ENCODE data around the gene TMEM238. TPM values are rescaled to one million over a fixed set of nuclear protein-coding genes. Genes with fewer than 3 reads are reported as not detected.

The TMEM238 gene
- total and polyA plus RNA-seq, 9 of the 15 experiments (the other 6 are each of a cell fraction or from before 2014, with no cell fraction given): 0.18 to 5.1 (median 1.3) TPM; not detected in 4

DNA sequence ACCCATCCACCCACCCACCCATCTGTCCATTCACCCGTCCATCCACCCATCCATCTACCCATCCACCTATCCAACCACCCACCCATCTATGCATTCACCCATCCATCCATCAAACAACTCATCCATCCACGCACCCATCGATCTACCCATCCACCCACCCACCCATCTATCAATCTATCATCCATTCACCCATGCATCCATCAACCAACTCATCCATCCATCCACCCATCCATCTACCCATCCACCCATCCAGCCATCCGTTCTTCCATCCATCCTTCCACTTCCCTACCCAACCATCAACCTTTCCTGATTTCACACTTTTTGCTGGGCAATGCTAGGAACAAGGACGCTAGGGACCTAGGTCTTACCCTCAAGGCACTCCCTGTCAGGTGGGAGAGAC lies 2.1 kb downstream of the TMEM238 start:
- H2AFZ ChIP-seq (ENCODE audit: low read depth, low read length): no peak overlapping the region
- no peak overlapping the region for H3K27ac ChIP-seq (ENCODE audit: extremely low read depth, low read depth, low read length)
- no peak for DNase-seq (ENCODE audit: extremely low read depth in 1 of 4, low spot score in 3 of 4)
- intact Hi-C loops (cut with micrococcal nuclease) (no loop called here), in situ Hi-C loops (cut with MboI) (no loop called here)
- peaks cover 10% of the 10 kb centered on the region for H4K20me1 ChIP-seq (replicated peaks; ENCODE audit: control insufficient read depth, insufficient read depth, low read length)
- no peak overlapping the region for H3K9ac ChIP-seq (ENCODE audit: insufficient read depth in 1 of 2, low read depth in 2 of 2, low read length in 2 of 2)
- no peak for ATAC-seq
- TF ChIP-seq EHMT2 (IDR thresholded peaks at IDR 0.05) (peak; percentile 64; the same call in 1 of the 2 replicates), HDAC1 (IDR thresholded peaks at IDR 0.05) (peak in 1 of 2 experiments; percentile 10; a peak in 1 of 4 replicates), MXI1 (IDR thresholded peaks at IDR 0.05; ENCODE audit: low read depth, low read length) (no peak), CAMTA2 (CRISPR knock-in tag; conservative IDR thresholded peaks at IDR 0.05) (no peak)
- H3K9me1 ChIP-seq (ENCODE audit: control insufficient read depth, insufficient read depth, low read length): no peaks in the 10 kb centered on the region
- H3K4me3 ChIP-seq: no peak overlapping the region
- 89% methylated on average over 4 of the region's 5 CpGs for WGBS (ENCODE audit: insufficient coverage, low coverage, missing lambda C conversion rate)
- H3K27me3 ChIP-seq (ENCODE audit: control insufficient read depth in 2 of 2, insufficient read depth in 2 of 2, low read length in 2 of 2): no peaks in the 10 kb centered on the region
- CTCF ChIA-PET (ENCODE audit: low intra/inter-chr PET ratio): no interaction called here
- H3K79me2 ChIP-seq (ENCODE audit: control insufficient read depth, insufficient read depth, low read length): peaks cover 44% of the 10 kb centered on the region
- peak overlapping the region; percentile 16; the same call in 1 of the 2 replicates for H3K4me2 ChIP-seq (ENCODE audit: insufficient read depth, low read length)
- POLR2A ChIA-PET: interaction anchor here (12.9 kb wide), 1 partner anchor 23 kb away, joined by 195 read pairs; the partner anchor contains the start of gene UBE2S
- FAIRE-seq: no peak
- no peaks in the 10 kb centered on the region; the same call in 1 of the 2 replicates for H3K9me3 ChIP-seq (replicated peaks; ENCODE audit: control insufficient read depth, insufficient read depth, low read depth, low read length)
- H3K4me1 ChIP-seq (replicated peaks in 1 of 2; ENCODE audit: control insufficient read depth in 2 of 2, insufficient read depth in 2 of 2, low read length in 2 of 2): peaks cover 18 to 45% of the 10 kb centered on the region in 2 experiments
- no TSS peak for BruUV-seq (replicated peaks)
- H3K36me3 ChIP-seq (ENCODE audit: control insufficient read depth, insufficient read depth, low read length): peaks cover 11% of the 10 kb centered on the region

DNA sequence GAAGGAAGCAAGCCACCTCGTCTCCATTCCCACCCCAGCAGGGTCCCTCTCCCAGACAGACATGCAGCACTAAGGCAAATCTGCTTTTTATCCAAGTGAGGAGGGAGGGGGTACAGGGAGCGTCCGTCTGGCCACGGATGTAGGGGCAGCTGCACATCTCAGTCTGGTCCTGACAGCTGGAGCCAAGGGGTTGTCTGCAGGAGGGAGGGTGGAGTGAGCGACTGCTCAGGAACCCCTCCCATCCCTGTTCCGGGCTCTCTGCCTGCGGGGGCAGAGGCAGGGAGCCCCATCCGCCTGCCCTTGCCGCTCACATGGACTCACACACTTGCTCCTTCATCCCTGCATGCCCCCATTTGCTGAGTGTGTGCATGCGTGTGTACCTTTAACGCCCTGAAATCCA lies 4.9 kb downstream of the TMEM238 start:
- Histone ChIP-seq H3K79me2 (ENCODE audit: control insufficient read depth, insufficient read depth, low read length) (peaks cover 20% of the 10 kb centered on the region), H3K36me3 (ENCODE audit: control insufficient read depth, insufficient read depth, low read length) (no peaks in the 10 kb centered on the region), H3K9me1 (ENCODE audit: control insufficient read depth, insufficient read depth, low read length) (no peaks in the 10 kb centered on the region), H3K27ac (ENCODE audit: extremely low read depth, low read depth, low read length) (no peak overlapping the region), H3K4me2 (ENCODE audit: insufficient read depth, low read length) (no peak overlapping the region), H3K27me3 (ENCODE audit: control insufficient read depth in 2 of 2, insufficient read depth in 2 of 2, low read length in 2 of 2) (no peaks in the 10 kb centered on the region), H2AFZ (ENCODE audit: low read depth, low read length) (no peak overlapping the region), H4K20me1 (replicated peaks; ENCODE audit: control insufficient read depth, insufficient read depth, low read length) (no peaks in the 10 kb centered on the region), H3K9me3 (replicated peaks; ENCODE audit: control insufficient read depth, insufficient read depth, low read depth, low read length) (no peaks in the 10 kb centered on the region; the same call in 1 of the 2 replicates), H3K4me1 (replicated peaks in 1 of 2; ENCODE audit: control insufficient read depth in 2 of 2, insufficient read depth in 2 of 2, low read length in 2 of 2) (peaks cover 21 to 52% of the 10 kb centered on the region in 2 experiments), H3K4me3 (no peak overlapping the region), H3K9ac (ENCODE audit: insufficient read depth in 1 of 2, low read depth in 2 of 2, low read length in 2 of 2) (peak overlapping the region in 1 of 2 experiments; percentile 29; a peak in 2 of 4 replicates)
- intact Hi-C loops (cut with micrococcal nuclease) (no loop called here), in situ Hi-C loops (cut with MboI) (no loop called here)
- no peak for ATAC-seq
- DNase-seq (ENCODE audit: extremely low read depth in 1 of 4, low spot score in 3 of 4): no peak
- 42% methylated on average over 8 of the region's 11 CpGs for WGBS (ENCODE audit: insufficient coverage, low coverage, missing lambda C conversion rate)
- FAIRE-seq: no peak
- ChIA-PET POLR2A (interaction anchor here (0.7 to 1.2 kb wide), 2 partner anchors 28 to 304 kb away, joined by 4 to 7 read pairs; partner anchors contain the start of gene UBE2S), CTCF (ENCODE audit: low intra/inter-chr PET ratio) (no interaction called here)
- no TSS peak for BruUV-seq (replicated peaks)
- TF ChIP-seq NFRKB (IDR thresholded peaks at IDR 0.05; ENCODE audit: low read depth) (no peak), ZNF592 (IDR thresholded peaks at IDR 0.05) (no peak), MXI1 (IDR thresholded peaks at IDR 0.05; ENCODE audit: low read depth, low read length) (no peak), DDX20 (tag; IDR thresholded peaks at IDR 0.05; ENCODE audit: low read depth) (no peak), KHSRP (IDR thresholded peaks at IDR 0.05) (no peak), BDP1 (IDR thresholded peaks at IDR 0.05; ENCODE audit: insufficient read depth, insufficient read length) (no peak), ARHGAP35 (IDR thresholded peaks at IDR 0.05; ENCODE audit: partially characterized antibody) (no peak), ZNF140 (CRISPR knock-in tag; IDR thresholded peaks at IDR 0.05) (no peak), ELF4 (CRISPR knock-in tag; IDR thresholded peaks at IDR 0.05) (no peak)

All from K562 (cell line).